K562 (cell line): Measurements from ENCODE around the gene NAE1. TPM values are rescaled to one million over a fixed set of nuclear protein-coding genes. Genes with fewer than 3 reads are reported as not detected.
A peak's percentile ranks its signal among the peaks of the same experiment; 100 is the strongest.

Experiments used
- ATAC-seq: fragments of 200-7000 bp; cut with Tn5 transposase; 3 replicates; pipeline ENCODE4 v1.9.1; 2020; ENCODE audit warnings: moderate library complexity
- BruUV-seq: library from RNA; stranded (reverse); fragments of 400-500 nt; replicated peaks from 2 replicates; lab custom pipeline; 2021; lab: Mats Ljungman, UMichigan
- CTCF ChIA-PET: fragments of 300-600 bp; formaldehyde crosslinking; extraction: SDS; loops from one replicate; lab custom pipeline; 2021; ENCODE audit warnings: low intra/inter-chr PET ratio; lab: Yijun Ruan, JAX
- POLR2A ChIA-PET: fragments of 300-600, 350-650 bp; sonication (Branson Sonifier 250); formaldehyde crosslinking; extraction: SDS; loops from one replicate; lab custom pipeline; 2021; ENCODE audit warnings: antibody characterized with exemption, inconsistent platforms; lab: Yijun Ruan, JAX
- DNase-seq, 4 experiments: peaks; one replicate each; pipeline versions ENCODE4 v3.0.0 to v3.0.0-alpha.2; 2011 to 2018; ENCODE audit warnings: low spot score in 3 of 4, mixed read lengths in 3 of 4; ENCODE audit errors: extremely low read depth in 1 of 4
- FAIRE-seq: peaks from 2 replicates; lab custom pipeline; 2011; peaks lifted over from hg19 to GRCh38; lab: Jason Lieb, UNC
- H2AFZ ChIP-seq: 2 replicates; pipeline ENCODE4 v1.6.0; 2011; ENCODE audit warnings: low read depth, low read length, control low read depth, inconsistent platforms
- H3K27ac ChIP-seq: fragments of 200-600 bp; 3 replicates; pipeline ENCODE4 v1.8.0; 2011; ENCODE audit warnings: low read depth, mild to moderate bottlenecking, control low read depth, inconsistent platforms, low read length, moderate library complexity, mixed read lengths; ENCODE audit errors: extremely low read depth
- H3K27me3 ChIP-seq, 2 experiments: fragments of 300-600 bp in 1 of 2; 2 replicates in 1 of 2; 3 replicates in 1 of 2; pipeline versions ENCODE4 v1.6.0 to v1.8.0; 2011; ENCODE audit warnings: inconsistent platforms in 2 of 2, low read length in 2 of 2, mild to moderate bottlenecking in 1 of 2, mixed read lengths in 1 of 2, moderate library complexity in 1 of 2; ENCODE audit not compliant: control insufficient read depth in 2 of 2, insufficient read depth in 2 of 2
- H3K36me3 ChIP-seq: fragments of 300-600 bp; 3 replicates; pipeline ENCODE4 v1.8.0; 2011; ENCODE audit warnings: mild to moderate bottlenecking, low read length, inconsistent platforms; ENCODE audit not compliant: control insufficient read depth, insufficient read depth
- H3K4me1 ChIP-seq, 2 experiments: fragments of 200-600 bp in 1 of 2; replicated peaks in 1 of 2; 2 replicates in 1 of 2; 3 replicates in 1 of 2; pipeline versions ENCODE4 v1.5.1 to v1.8.0; 2011; ENCODE audit warnings: inconsistent platforms in 2 of 2, low read length in 2 of 2, mild to moderate bottlenecking in 1 of 2, mixed read lengths in 1 of 2, moderate library complexity in 1 of 2; ENCODE audit not compliant: control insufficient read depth in 2 of 2, insufficient read depth in 2 of 2
- H3K4me2 ChIP-seq: 2 replicates; pipeline ENCODE4 v1.6.1; 2011; ENCODE audit warnings: low read length, control low read depth, inconsistent platforms, mixed read lengths; ENCODE audit not compliant: insufficient read depth
- H3K4me3 ChIP-seq: fragments of 200-600 bp; sonication (generic), shearing (Covaris generic); 2 replicates; pipeline ENCODE4 v1.5.1; 2016; ENCODE audit warnings: control low read depth, inconsistent platforms
- H3K79me2 ChIP-seq: fragments of 200-600 bp; 3 replicates; pipeline ENCODE4 v1.8.0; 2011; ENCODE audit warnings: low read length, inconsistent platforms; ENCODE audit not compliant: control insufficient read depth, insufficient read depth
- H3K9ac ChIP-seq, 2 experiments: 2 replicates each; pipeline versions ENCODE4 v1.6.0 to v1.6.1; 2011; ENCODE audit warnings: low read depth in 2 of 2, low read length in 2 of 2, control low read depth in 1 of 2, inconsistent platforms in 1 of 2, mild to moderate bottlenecking in 1 of 2, mixed read lengths in 1 of 2; ENCODE audit not compliant: insufficient read depth in 1 of 2
- H3K9me1 ChIP-seq: one replicate; pipeline ENCODE4 v1.6.0; 2011; ENCODE audit warnings: inconsistent platforms, mild to moderate bottlenecking, low read length, moderate library complexity; ENCODE audit not compliant: control insufficient read depth, insufficient read depth
- H3K9me3 ChIP-seq: replicated peaks from 2 replicates; pipeline ENCODE4 v1.5.1; 2011; ENCODE audit warnings: low read depth, low read length, inconsistent platforms; ENCODE audit not compliant: control insufficient read depth, insufficient read depth
- H4K20me1 ChIP-seq: replicated peaks from 2 replicates; pipeline ENCODE4 v1.6.1; 2011; ENCODE audit warnings: low read length, inconsistent platforms, mixed read lengths; ENCODE audit not compliant: control insufficient read depth, insufficient read depth
- ARID3B ChIP-seq: fragments of 250-450 bp; sonication (Bioruptor Pico); IDR thresholded peaks from 2 replicates; pipeline ENCODE4 v1.4.0; 2020; ENCODE audit warnings: borderline replicate concordance
- CSDE1 ChIP-seq, 2 experiments: fragments of 450-650 bp; IDR thresholded peaks; 2 replicates each; pipeline ENCODE4 v1.6.1; 2016; ENCODE audit warnings: mild to moderate bottlenecking in 1 of 2
- DACH1 ChIP-seq: fragments of 450-650 bp; IDR thresholded peaks from 2 replicates; pipeline ENCODE4 v1.6.1; 2018; ENCODE audit not compliant: partially characterized antibody
- GABPB2 ChIP-seq: fragments of 250-450 bp; sonication (Bioruptor Pico); conservative IDR thresholded peaks from 2 replicates; pipeline ENCODE4 v1.5.1; 2021; ENCODE audit warnings: mild to moderate bottlenecking
- GATAD2A ChIP-seq: fragments of 450-650 bp; IDR thresholded peaks from 2 replicates; pipeline ENCODE4 v1.6.1; 2017
- KLF6 ChIP-seq: fragments of 250-450 bp; sonication (Bioruptor Pico); IDR thresholded peaks from 2 replicates; pipeline ENCODE4 v1.4.0; 2020; ENCODE audit warnings: mild to moderate bottlenecking, moderate library complexity, borderline replicate concordance
- PCBP2 ChIP-seq: fragments of 200-400 bp; formaldehyde crosslinking; IDR thresholded peaks from 2 replicates; pipeline ENCODE4 v1.6.1; 2018; ENCODE audit warnings: low read length, low read depth, mild to moderate bottlenecking, moderate library complexity; ENCODE audit not compliant: poor library complexity, severe bottlenecking
- POLR2A ChIP-seq: fragments of 450-650 bp; conservative IDR thresholded peaks from 2 replicates; pipeline ENCODE4 v1.6.1; 2016
- POLR2AphosphoS5 ChIP-seq: IDR thresholded peaks from 2 replicates; pipeline ENCODE4 v1.6.1; 2011; ENCODE audit warnings: mild to moderate bottlenecking, low read depth, low read length, moderate library complexity; ENCODE audit not compliant: control insufficient read depth, insufficient read depth
- TAF15 ChIP-seq: fragments of 200-400 bp; formaldehyde crosslinking; IDR thresholded peaks from 2 replicates; pipeline ENCODE4 v1.6.1; 2017; ENCODE audit warnings: mild to moderate bottlenecking, low read depth, low read length, moderate library complexity
- TAL1 ChIP-seq: fragments of 450-650 bp; IDR thresholded peaks from 2 replicates; pipeline ENCODE4 v1.6.1; 2016; ENCODE audit warnings: mild to moderate bottlenecking
- ZNF184 ChIP-seq: sonication (generic); formaldehyde crosslinking; IDR thresholded peaks from 2 replicates; pipeline ENCODE4 v1.5.0; 2020; ENCODE audit warnings: missing genetic modification reagents
- ZNF644 ChIP-seq: fragments of 200-800 bp; sonication (Bioruptor generic); IDR thresholded peaks from 2 replicates; pipeline ENCODE4 v1.6.1; 2016; ENCODE audit warnings: low read depth, missing genetic modification characterization, missing compliant biosample characterization
- ZNF79 ChIP-seq: fragments of 250-450 bp; sonication (Bioruptor Pico); IDR thresholded peaks from 2 replicates; pipeline ENCODE4 v1.4.0; 2020; ENCODE audit warnings: low read depth, mild to moderate bottlenecking, moderate library complexity
- WGBS: fragments of 100-300 bp; shearing (Covaris generic); methylation state at CpG from one replicate; pipeline ENCODE4 v1.1.6; 2016; ENCODE audit warnings: low coverage, mixed read lengths; ENCODE audit not compliant: insufficient coverage; ENCODE audit errors: missing lambda C conversion rate; 5-methylcytosine and 5-hydroxymethylcytosine counted together
- in situ Hi-C: fragments of 300-500 bp; cut with MboI; formaldehyde crosslinking; loops from 4 replicates; pipeline ENCODE4 v1.15.0; 2018; ENCODE audit warnings: inconsistent platforms, mixed read lengths
- intact Hi-C: fragments of 100-400 bp; cut with micrococcal nuclease; formaldehyde crosslinking; loops from 2 replicates; pipeline ENCODE4 v1.14.2; 2022
- polyA plus RNA-seq, 8 experiments: library from polyadenylated mRNA; depleted of rRNA in 4 of 8; stranded (reverse) in 5 of 8; unstranded in 3 of 8; fragments of >200 nt; fragmentation: Nextera tagmentation in 2 of 8; fragmentation: Illumina TruSeq in 1 of 8; extraction: Ambion mirVana in 2 of 8; extraction: Trizol in 1 of 8; gene quantifications; 2 replicates each; pipeline versions ENCODE4 v1.2.1 to v1.2.3, GENCODE V29; 2011 to 2014; ENCODE audit warnings: inconsistent platforms in 1 of 8, missing spikeins in 1 of 8
- total RNA-seq, 7 experiments: library from RNA; depleted of rRNA in 6 of 7; stranded (reverse); fragments of >200 nt in 6 of 7; fragmentation: Illumina TruSeq in 2 of 7; extraction: Trizol in 2 of 7; gene quantifications; 2 replicates each; pipeline versions ENCODE4 v1.2.1 to v1.2.3, GENCODE V29; 2011 to 2021; ENCODE audit warnings: low replicate concordance in 1 of 7
- TF ChIP-seq, protein P1 (sequence below): conservative IDR thresholded peaks from 2 replicates; pipeline ENCODE4 v1.6.1; 2011; ENCODE audit warnings: low read depth, mild to moderate bottlenecking, low read length; ENCODE audit not compliant: control insufficient read depth

NAE1 gene
- total and polyA plus RNA-seq, 9 of the 15 experiments (the other 6 are each of a cell fraction or from before 2014, with no cell fraction given) = 165 to 294 (median 230) TPM

GRCh38 chr16:66814734-66815133 lies 16.0 kb downstream of the NAE1 start:
- peaks cover 91% of the 10 kb centered on the region for H3K36me3 ChIP-seq
- no peaks in the 10 kb centered on the region for H3K9me3 ChIP-seq
- no peak; the same call in 2 of the 3 replicates for ATAC-seq
- H2AFZ ChIP-seq = no peak overlapping the region
- 100% methylated on average over 2 of the region's 2 CpGs for WGBS
- no peaks in the 10 kb centered on the region for H3K4me1 ChIP-seq
- no peak overlapping the region for H3K4me3 ChIP-seq
- ChIA-PET CTCF (no interaction called here), POLR2A (interaction anchor here (0.7 to 2.8 kb wide), 7 partner anchors 9 to 203 kb away, joined by 3 to 16 read pairs (median 4); partner anchors contain the start of gene NAE1)
- H3K9ac ChIP-seq = no peak overlapping the region
- no peaks in the 10 kb centered on the region; the same call in 1 of the 2 replicates for H4K20me1 ChIP-seq
- H3K4me2 ChIP-seq = no peak overlapping the region
- no peaks in the 10 kb centered on the region for H3K79me2 ChIP-seq
- FAIRE-seq = no peak
- no TSS peak for BruUV-seq
- intact Hi-C loops = no loop called here
- no peak for TF ChIP-seq TAF15
- no peak for TF ChIP-seq ZNF184 (CRISPR knock-in tag)
- TF ChIP-seq CSDE1 (IDR thresholded peaks at IDR 0.05) = no peak
- no peak for TF ChIP-seq GABPB2 (CRISPR knock-in tag)
- no peak for TF ChIP-seq TAL1
- TF ChIP-seq ZNF644 (tag) = no peak
- TF ChIP-seq KLF6 (CRISPR knock-in tag) = no peak
- TF ChIP-seq, protein P1, sequence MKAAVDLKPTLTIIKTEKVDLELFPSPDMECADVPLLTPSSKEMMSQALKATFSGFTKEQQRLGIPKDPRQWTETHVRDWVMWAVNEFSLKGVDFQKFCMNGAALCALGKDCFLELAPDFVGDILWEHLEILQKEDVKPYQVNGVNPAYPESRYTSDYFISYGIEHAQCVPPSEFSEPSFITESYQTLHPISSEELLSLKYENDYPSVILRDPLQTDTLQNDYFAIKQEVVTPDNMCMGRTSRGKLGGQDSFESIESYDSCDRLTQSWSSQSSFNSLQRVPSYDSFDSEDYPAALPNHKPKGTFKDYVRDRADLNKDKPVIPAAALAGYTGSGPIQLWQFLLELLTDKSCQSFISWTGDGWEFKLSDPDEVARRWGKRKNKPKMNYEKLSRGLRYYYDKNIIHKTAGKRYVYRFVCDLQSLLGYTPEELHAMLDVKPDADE = no peak
- TF ChIP-seq DACH1 = no peak
- TF ChIP-seq GATAD2A = no peak
- TF ChIP-seq PCBP2 = no peak
- no peak for TF ChIP-seq ARID3B (CRISPR knock-in tag)
- TF ChIP-seq ZNF79 (CRISPR knock-in tag) = no peak
- TF ChIP-seq POLR2A = 0 out of 2 replicates have a peak, but pooled peaks have one; percentile 42
- peak; percentile 17; the same call in 1 of the 2 replicates for TF ChIP-seq POLR2AphosphoS5
- DNase-seq = no peak
- in situ Hi-C loops = no loop called here
- no peak overlapping the region for H3K27ac ChIP-seq
- no peaks in the 10 kb centered on the region for H3K9me1 ChIP-seq
- H3K27me3 ChIP-seq = no peaks in the 10 kb centered on the region
